GM18498 (cell line): ENCODE results near the gene TTC9B.
"Not testable (repeated sequence)": the region's sequence is repeated elsewhere in the genome, so short reads cannot be mapped to it uniquely, and the experiment has no call there.

Experiments used
- ATAC-seq: cut with Tn5 transposase; IDR thresholded peaks from one replicate; pipeline ENCODE4 v1.9.1; 2021; ENCODE audit warnings: mild to moderate bottlenecking, moderate library complexity; ENCODE audit not compliant: unreplicated experiment

TTC9B gene

GRCh38 chr19:40175820-40176219 lies 42.4 kb downstream of the TTC9B start:
- ATAC-seq = no peak

- no peak for ATAC-seq
These were observed 44.1 kb downstream of the TTC9B start for GRCh38 chr19:40174092-40174491.

GRCh38 chr19:40171293-40171692 lies 46.9 kb downstream of the TTC9B start:
- ATAC-seq = not testable (repeated sequence)

- ATAC-seq = not testable (repeated sequence)
These were observed 47.7 kb downstream of the TTC9B start for GRCh38 chr19:40170303-40170989.

GRCh38 chr19:40169482-40170302 lies 48.5 kb downstream of the TTC9B start:
- not testable (repeated sequence) for ATAC-seq
